BJ (cell line): ENCODE measurements around the gene VSTM2B. TPM values are rescaled to one million over a fixed set of nuclear protein-coding genes. Genes with fewer than 3 reads are reported as not detected.

Experiments
- CTCF ChIA-PET: fragments of 350-600 bp; formaldehyde crosslinking; extraction: SDS; loops from one replicate; lab custom pipeline; 2021; ENCODE audit warnings: antibody characterized with exemption, inconsistent platforms; lab: Yijun Ruan, JAX
- POLR2A ChIA-PET: fragments of 300-600 bp; sonication (Branson Sonifier 250); formaldehyde crosslinking; extraction: SDS; loops from one replicate; lab custom pipeline; 2021; ENCODE audit warnings: antibody characterized with exemption; lab: Charles Lee
- DNase-seq: peaks from one replicate; pipeline ENCODE4 v3.0.0-alpha.2; 2011; ENCODE audit warnings: low read depth
- H3K27me3 ChIP-seq: 2 replicates; pipeline ENCODE4 v1.6.0; 2011; ENCODE audit warnings: low read length; ENCODE audit not compliant: control insufficient read depth, insufficient read depth
- H3K36me3 ChIP-seq: 2 replicates; pipeline ENCODE4 v1.5.1; 2011; ENCODE audit warnings: low read length; ENCODE audit not compliant: control insufficient read depth, insufficient read depth
- H3K4me3 ChIP-seq: 2 replicates; pipeline ENCODE4 v1.5.1; 2011; ENCODE audit warnings: low read depth, mild to moderate bottlenecking, control low read depth, low read length
- polyA plus RNA-seq: library from polyadenylated mRNA; depleted of rRNA; stranded (reverse); fragments of >200 nt; gene quantifications from 2 replicates; pipeline ENCODE4 v1.2.3, GENCODE V29; 2011
- TF ChIP-seq, protein P1 (sequence below): IDR thresholded peaks from 2 replicates; pipeline ENCODE4 v1.5.1; 2011; ENCODE audit warnings: low read depth, mild to moderate bottlenecking, control low read depth, inconsistent platforms, low read length, moderate library complexity; ENCODE audit not compliant: insufficient read depth

Gene VSTM2B
- polyA plus RNA-seq, 1 experiment: not detected

GRCh38 chr19:29510701-29511265 lies 15.0 kb upstream of the VSTM2B start:
- TF ChIP-seq, protein P1, sequence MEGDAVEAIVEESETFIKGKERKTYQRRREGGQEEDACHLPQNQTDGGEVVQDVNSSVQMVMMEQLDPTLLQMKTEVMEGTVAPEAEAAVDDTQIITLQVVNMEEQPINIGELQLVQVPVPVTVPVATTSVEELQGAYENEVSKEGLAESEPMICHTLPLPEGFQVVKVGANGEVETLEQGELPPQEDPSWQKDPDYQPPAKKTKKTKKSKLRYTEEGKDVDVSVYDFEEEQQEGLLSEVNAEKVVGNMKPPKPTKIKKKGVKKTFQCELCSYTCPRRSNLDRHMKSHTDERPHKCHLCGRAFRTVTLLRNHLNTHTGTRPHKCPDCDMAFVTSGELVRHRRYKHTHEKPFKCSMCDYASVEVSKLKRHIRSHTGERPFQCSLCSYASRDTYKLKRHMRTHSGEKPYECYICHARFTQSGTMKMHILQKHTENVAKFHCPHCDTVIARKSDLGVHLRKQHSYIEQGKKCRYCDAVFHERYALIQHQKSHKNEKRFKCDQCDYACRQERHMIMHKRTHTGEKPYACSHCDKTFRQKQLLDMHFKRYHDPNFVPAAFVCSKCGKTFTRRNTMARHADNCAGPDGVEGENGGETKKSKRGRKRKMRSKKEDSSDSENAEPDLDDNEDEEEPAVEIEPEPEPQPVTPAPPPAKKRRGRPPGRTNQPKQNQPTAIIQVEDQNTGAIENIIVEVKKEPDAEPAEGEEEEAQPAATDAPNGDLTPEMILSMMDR: no peak
- CTCF ChIA-PET: no interaction called here
- Histone ChIP-seq H3K36me3 (no peaks in the 10 kb centered on the region), H3K27me3 (no peaks in the 10 kb centered on the region), H3K4me3 (no peak overlapping the region)
- POLR2A ChIA-PET: no interaction called here
- DNase-seq: no peak

GRCh38 chr19:29511768-29512167 lies 14.0 kb upstream of the VSTM2B start:
- no peak overlapping the region for H3K4me3 ChIP-seq
- TF ChIP-seq, protein P1: no peak
- H3K36me3 ChIP-seq: no peaks in the 10 kb centered on the region
- ChIA-PET CTCF (no interaction called here), POLR2A (no interaction called here)
- no peak for DNase-seq
- H3K27me3 ChIP-seq: no peaks in the 10 kb centered on the region

DNA sequence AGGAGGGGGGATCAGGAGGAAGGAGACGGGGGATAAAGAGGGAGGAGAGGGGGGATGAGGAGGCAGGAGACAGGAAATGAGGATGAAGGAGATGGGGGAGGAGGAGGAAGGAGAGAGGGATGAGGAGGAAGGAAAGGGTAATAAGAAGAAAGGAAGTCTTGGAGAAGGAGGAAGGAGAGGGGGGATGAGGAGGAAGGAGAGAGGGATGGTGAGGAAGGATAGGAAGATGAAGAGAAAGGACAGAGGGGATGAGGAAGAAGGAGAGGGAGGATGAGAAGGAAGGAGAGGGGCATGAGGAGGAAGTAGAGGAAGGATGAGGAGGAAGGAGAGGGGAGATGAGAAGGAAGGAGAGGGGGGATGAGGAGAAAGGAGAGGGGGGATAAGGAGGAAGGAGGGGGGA lies 13.0 kb upstream of the VSTM2B start:
- CTCF ChIA-PET: no interaction called here
- Histone ChIP-seq H3K27me3 (no peaks in the 10 kb centered on the region), H3K36me3 (no peaks in the 10 kb centered on the region), H3K4me3 (no peak overlapping the region)
- POLR2A ChIA-PET: no interaction called here
- TF ChIP-seq, protein P1: no peak
- DNase-seq: no peak

DNA sequence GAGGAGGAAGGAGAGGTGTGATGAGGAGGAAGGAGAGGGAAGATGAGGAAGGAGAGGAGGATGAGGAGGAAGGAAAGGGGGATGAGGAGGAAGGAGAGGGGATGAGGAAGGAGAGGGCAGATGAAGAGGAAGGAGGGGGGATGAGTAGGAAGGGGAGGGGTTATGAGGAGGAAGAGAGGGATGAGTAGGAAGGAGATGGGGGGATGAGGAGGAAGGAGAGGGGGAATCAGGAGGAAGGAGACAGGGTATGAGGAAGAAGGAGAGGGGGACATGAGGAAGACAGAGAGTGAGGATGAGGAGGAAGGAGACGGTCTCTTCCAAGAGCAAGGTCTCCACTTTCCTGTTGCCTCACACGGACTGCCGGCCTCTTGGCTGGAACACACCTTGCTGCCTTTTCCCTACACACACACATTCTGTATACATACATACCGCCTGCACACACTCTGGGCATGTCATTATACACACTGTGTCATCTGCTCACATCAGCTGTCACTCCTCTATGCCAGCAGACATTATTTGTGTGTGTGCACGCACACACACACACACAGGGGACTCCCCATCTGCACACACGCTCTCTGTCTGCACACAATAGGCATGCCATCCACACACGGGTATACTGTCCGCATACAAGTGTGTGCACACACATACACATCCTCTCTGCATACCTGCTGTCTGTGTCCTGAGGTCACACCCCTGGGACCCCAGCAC lies 11.1 kb upstream of the VSTM2B start:
- Histone ChIP-seq H3K4me3 (no peak overlapping the region), H3K27me3 (no peaks in the 10 kb centered on the region; the same call in 1 of the 2 replicates), H3K36me3 (no peaks in the 10 kb centered on the region)
- TF ChIP-seq, protein P1: no peak
- ChIA-PET CTCF (no interaction called here), POLR2A (no interaction called here)
- no peak for DNase-seq

GRCh38 chr19:29515233-29515619 lies 10.6 kb upstream of the VSTM2B start:
- no peak for DNase-seq

More at GRCh38 chr19:29515233-29515619, 10.6 kb upstream of the VSTM2B start:
- Histone ChIP-seq H3K4me3 (no peak overlapping the region), H3K27me3 (no peaks in the 10 kb centered on the region; the same call in 1 of the 2 replicates), H3K36me3 (no peaks in the 10 kb centered on the region)
- ChIA-PET CTCF (no interaction called here), POLR2A (no interaction called here)
- TF ChIP-seq, protein P1: no peak
